C4-2B (cell line): ENCODE measurements around the gene MAGI3.
A peak's percentile ranks its signal among the peaks of the same experiment; 100 is the strongest.

ENCODE experiments used
- H3K27ac ChIP-seq: fragments of 450-650 bp; 2 replicates; pipeline ENCODE4 v1.5.1; 2017
- ZFX ChIP-seq: fragments of 450-650 bp; IDR thresholded peaks from 2 replicates; pipeline ENCODE4 v1.6.1; 2017
- TF ChIP-seq, protein P1 (sequence below): fragments of 450-650 bp; conservative IDR thresholded peaks from 2 replicates; pipeline ENCODE4 v1.5.1; 2017; ENCODE audit warnings: mild to moderate bottlenecking

The MAGI3 gene

DNA sequence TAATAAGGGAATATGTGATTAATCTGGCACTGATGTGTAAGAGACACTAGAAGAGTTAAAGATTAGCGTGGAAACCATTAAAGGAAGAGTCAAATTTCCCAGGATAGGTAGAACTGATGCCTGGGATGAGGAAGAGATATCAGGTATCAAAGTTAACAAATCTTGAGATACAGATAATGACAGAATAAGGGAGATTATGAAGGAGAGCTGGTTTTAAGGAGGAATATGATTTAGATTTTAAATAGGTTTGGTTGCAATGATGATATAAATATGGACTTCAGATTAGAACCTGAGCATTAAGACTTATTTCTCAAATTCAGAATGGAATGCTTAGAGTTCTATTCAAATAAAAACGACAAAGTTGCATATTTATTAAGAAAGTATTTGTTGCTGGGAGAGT is 26.2 kb downstream of the MAGI3 start:
- no peak for TF ChIP-seq ZFX
- TF ChIP-seq, protein P1, sequence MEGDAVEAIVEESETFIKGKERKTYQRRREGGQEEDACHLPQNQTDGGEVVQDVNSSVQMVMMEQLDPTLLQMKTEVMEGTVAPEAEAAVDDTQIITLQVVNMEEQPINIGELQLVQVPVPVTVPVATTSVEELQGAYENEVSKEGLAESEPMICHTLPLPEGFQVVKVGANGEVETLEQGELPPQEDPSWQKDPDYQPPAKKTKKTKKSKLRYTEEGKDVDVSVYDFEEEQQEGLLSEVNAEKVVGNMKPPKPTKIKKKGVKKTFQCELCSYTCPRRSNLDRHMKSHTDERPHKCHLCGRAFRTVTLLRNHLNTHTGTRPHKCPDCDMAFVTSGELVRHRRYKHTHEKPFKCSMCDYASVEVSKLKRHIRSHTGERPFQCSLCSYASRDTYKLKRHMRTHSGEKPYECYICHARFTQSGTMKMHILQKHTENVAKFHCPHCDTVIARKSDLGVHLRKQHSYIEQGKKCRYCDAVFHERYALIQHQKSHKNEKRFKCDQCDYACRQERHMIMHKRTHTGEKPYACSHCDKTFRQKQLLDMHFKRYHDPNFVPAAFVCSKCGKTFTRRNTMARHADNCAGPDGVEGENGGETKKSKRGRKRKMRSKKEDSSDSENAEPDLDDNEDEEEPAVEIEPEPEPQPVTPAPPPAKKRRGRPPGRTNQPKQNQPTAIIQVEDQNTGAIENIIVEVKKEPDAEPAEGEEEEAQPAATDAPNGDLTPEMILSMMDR, result no peak

DNA sequence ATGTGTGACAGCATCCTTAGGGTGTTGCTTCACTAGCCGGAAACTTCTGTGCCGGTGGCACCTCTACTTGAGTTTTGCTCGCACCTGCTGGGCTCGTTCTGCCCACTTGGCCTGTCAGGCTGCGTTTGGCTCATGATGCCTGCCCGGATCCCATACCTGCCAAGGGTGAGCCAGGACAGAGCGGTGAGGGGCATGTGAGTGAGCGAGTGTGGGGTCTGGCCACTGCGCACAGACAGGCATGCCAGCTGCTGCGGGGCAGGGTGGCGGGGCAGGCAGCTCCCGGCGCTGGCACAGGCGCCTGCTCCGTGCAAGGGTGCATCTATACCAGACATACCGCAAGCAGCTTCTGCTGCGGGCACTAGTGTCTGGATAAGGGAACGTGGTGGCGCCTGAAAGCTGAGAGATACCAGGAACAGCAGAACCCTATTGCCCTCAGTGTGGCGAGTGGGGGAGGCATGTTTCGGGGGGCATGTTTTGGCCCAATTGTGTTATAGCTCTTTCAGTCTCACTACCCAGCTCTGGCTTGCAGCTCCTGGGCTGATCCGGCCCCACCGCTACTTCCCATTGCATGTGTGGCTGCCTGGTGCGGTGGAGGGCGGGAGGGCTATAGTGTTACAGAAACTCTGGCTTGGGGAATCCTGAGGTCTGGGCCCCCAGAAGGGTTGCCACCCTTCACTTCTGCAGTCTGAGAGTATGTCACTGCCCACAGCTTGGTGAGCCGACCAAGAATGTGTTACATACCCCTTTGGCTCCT is 32.2 kb downstream of the MAGI3 start:
- no peak overlapping the region for H3K27ac ChIP-seq
- TF ChIP-seq ZFX, result no peak
- TF ChIP-seq, protein P1, result no peak

More for the DNA sequence above, 26.2 kb downstream of the MAGI3 start:
- no peak overlapping the region for H3K27ac ChIP-seq

DNA sequence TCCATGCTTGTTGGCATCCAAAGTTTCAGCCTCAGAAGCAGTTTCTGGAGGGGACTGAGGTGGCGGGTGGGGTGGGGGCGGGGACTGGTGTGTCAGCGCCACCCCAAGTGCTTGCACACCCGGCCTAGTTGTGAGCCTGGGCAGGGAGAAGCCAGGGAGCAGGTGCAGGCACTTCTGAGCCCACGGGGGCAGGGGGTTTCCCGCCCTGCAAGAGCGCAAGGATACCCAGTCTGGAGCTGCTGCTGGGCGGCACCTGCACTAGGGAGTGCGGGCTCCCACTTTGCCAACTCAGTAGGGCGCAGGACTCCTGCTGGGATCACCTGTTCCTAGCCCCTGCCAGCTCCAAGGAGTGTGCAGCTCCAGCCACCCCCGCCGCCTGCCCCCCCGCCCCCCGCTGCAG is 33.5 kb downstream of the MAGI3 start:
- TF ChIP-seq, protein P1, result no peak
- no peak for TF ChIP-seq ZFX
- no peak overlapping the region for H3K27ac ChIP-seq

DNA sequence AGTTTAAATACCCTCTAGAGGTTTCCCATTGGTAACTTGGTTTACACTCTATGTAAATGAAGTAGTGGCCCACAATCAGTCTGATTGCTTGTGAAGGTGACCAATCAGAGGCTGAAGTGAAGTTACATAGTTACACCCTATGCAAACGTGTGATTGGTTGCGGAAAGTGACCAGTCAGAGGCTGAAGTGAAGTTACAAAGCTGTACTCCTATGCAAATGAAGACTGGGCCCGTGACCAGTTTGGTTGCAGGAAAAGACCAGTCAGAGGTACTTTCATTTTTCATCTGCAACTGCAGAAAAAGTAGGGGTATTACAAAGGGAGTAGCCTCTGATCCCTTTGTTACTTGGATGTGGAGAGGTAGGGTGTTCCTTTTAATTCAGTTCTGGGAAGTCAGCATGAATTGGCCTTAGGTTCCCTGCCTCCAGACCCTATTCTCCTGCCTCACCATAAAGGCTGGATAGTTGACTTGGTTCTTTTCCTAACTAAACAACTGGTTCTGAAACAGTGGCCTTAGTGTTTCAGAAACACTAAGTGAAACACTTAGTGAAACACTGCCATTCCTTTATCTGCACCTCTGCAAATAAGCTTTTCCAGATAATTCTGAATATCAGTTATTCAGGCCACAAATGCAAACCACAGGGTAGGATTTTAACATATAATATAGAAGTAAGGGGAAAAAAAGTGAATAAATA is 39.3 kb downstream of the MAGI3 start:
- no peak overlapping the region for H3K27ac ChIP-seq
- TF ChIP-seq ZFX, result no peak
- TF ChIP-seq, protein P1, result no peak

DNA sequence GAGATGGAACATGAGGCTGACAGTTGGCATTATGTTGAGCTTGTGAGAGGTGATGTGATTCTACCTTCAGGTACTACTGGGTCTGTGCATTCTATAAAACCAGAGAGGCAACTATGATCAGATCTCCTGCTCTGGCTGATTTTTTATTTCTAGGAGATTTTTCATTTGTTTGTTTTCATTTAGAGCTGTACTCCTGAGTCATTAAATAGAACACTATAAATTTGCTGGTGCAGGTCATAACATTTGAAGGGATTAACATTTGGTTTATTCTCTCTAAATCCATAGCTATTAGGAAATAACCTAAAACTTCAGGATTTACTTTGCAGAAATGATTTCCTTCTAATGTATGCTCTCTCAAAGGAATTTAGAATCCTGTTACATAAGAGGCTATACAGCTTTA is 42.9 kb downstream of the MAGI3 start:
- no peak overlapping the region for H3K27ac ChIP-seq
- TF ChIP-seq, protein P1, result no peak
- TF ChIP-seq ZFX, result no peak

DNA sequence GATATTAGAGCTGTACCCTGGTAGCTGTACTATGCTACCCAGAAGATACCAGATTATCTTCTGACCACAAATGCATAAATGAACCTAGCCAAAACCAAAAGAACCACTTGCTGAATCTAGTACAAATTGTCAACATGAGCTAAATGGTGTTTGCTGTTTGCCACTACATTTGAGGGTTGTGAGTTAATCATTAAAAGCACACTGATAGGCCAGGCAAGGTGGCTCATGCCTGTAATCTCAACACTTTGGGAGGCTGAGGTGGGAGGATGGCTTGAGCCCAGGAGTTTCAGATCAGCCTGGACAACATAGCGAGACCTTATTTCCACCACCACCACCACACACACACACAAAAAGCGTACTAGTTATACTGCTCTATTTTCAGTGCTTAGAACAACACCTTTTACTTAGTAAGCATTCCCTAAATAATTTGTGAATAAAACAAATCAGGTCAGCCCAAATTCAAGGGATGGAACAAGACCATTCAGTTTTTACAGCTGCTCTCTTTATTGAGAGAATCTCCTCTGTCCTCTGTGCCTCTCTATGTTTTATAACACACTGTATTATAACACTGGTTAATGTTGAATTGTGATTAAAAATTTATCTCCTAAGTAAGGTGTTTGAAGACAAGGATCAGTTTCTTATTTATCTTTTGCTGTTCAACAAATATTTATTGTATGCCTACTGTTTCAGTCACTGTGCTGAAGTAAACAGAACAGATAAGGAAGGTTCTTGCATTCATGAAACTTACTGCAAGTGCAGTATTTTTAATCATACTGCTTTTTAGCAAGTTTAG is 44.0 kb downstream of the MAGI3 start:
- H3K27ac ChIP-seq, result peak overlapping the region; percentile 48; the same call in 1 of the 2 replicates
- TF ChIP-seq, protein P1, result no peak

DNA sequence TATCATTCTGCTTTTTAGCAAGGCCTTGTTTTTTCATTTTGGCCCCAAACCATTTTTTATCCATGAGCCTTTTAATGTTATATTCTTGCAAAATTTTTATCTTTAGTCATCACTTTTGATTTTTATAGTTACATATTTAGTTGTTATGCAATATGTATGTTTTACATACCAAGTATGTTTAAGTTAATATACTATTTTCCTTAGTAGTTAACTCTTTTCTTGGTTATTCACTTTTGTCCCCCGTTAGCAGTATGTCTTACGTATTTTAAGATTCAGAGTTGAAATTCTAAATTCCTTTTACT is 44.5 kb downstream of the MAGI3 start:
- no peak for TF ChIP-seq ZFX
- TF ChIP-seq, protein P1, result no peak
- H3K27ac ChIP-seq, result no peak overlapping the region
